ENCODE measurements around the gene TFAP2A.

DNA sequence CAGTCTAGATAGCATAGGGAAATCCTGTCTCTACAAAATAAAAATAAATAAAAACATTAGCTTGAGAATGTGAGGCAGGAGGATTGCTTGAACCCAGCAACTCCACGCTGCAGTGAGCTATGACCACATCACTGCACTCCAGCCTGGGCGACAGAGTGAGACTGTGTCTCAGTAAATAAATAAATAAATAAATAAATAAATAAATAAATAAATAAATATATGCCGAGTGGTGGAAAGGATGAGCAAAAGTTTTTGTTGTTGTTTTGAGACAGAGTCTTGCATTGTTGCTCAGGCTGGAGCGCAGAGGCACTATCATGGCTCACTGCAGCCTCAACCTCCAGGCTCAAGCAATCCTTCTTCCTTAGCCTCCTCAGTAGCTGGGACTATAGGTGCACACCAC lies 53.4 kb downstream of the TFAP2A start:
- TF ChIP-seq, protein P1, sequence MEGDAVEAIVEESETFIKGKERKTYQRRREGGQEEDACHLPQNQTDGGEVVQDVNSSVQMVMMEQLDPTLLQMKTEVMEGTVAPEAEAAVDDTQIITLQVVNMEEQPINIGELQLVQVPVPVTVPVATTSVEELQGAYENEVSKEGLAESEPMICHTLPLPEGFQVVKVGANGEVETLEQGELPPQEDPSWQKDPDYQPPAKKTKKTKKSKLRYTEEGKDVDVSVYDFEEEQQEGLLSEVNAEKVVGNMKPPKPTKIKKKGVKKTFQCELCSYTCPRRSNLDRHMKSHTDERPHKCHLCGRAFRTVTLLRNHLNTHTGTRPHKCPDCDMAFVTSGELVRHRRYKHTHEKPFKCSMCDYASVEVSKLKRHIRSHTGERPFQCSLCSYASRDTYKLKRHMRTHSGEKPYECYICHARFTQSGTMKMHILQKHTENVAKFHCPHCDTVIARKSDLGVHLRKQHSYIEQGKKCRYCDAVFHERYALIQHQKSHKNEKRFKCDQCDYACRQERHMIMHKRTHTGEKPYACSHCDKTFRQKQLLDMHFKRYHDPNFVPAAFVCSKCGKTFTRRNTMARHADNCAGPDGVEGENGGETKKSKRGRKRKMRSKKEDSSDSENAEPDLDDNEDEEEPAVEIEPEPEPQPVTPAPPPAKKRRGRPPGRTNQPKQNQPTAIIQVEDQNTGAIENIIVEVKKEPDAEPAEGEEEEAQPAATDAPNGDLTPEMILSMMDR (IDR thresholded peaks at IDR 0.05) = no peak
- no peak for TF ChIP-seq EZH2 (IDR thresholded peaks at IDR 0.05)

Data from neural progenitor cell (in vitro differentiated cells).